Activated T-cell treated with anti-CD3 and anti-CD28 coated beads, Interleukin-2, amount 50 U/mL, for 24 hours (primary cell): ENCODE measurements around the gene MRPS9.
A peak's percentile ranks its signal among the peaks of the same experiment; 100 is the strongest.

Experiments used
- DNase-seq: peaks from one replicate; pipeline ENCODE4 v3.0.0-alpha.2; 2020
- H3K27ac Mint-ChIP-seq: 2 replicates; pipeline ENCODE4 v1.8.0; 2020; ENCODE audit warnings: mild to moderate bottlenecking, mixed read lengths
- H3K27me3 Mint-ChIP-seq: 2 replicates; pipeline ENCODE4 v1.8.0; 2020; ENCODE audit warnings: mixed read lengths
- H3K36me3 Mint-ChIP-seq: 2 replicates; pipeline ENCODE4 v1.8.0; 2020; ENCODE audit warnings: low read depth, mixed read lengths
- H3K4me1 Mint-ChIP-seq: 2 replicates; pipeline ENCODE4 v1.8.0; 2020; ENCODE audit warnings: low read depth, mixed read lengths
- H3K4me3 Mint-ChIP-seq: 2 replicates; pipeline ENCODE4 v1.8.0; 2020; ENCODE audit warnings: mild to moderate bottlenecking, moderate library complexity, mixed read lengths
- H3K9me3 Mint-ChIP-seq: 2 replicates; pipeline ENCODE4 v1.8.0; 2020; ENCODE audit warnings: mixed read lengths

Gene MRPS9

GRCh38 chr2:105037572-105038382 is at the start of gene MRPS9:
MRPS9 (plus strand) TSS chr2:105038069; CDS start chr2:105038093, 24 bp downstream.
- peaks cover 20% of the 10 kb centered on the region for H3K36me3 Mint-ChIP-seq
- peak within 1 kb of the TSS; percentile 95 for H3K27ac Mint-ChIP-seq
- peak within 1 kb of the TSS; percentile 91 for H3K4me3 Mint-ChIP-seq
- peaks cover 44% of the 10 kb centered on the region for H3K4me1 Mint-ChIP-seq
- no peaks in the 10 kb centered on the region for H3K9me3 Mint-ChIP-seq
- peak; percentile 98 for DNase-seq
- no peaks in the 10 kb centered on the region for H3K27me3 Mint-ChIP-seq

- Mint-ChIP-seq H3K36me3 (no peaks in the 10 kb centered on the region), H3K27ac (no peak overlapping the region), H3K27me3 (peaks cover 8% of the 10 kb centered on the region), H3K4me1 (no peaks in the 10 kb centered on the region), H3K4me3 (no peak overlapping the region), H3K9me3 (peaks cover 12% of the 10 kb centered on the region)
- DNase-seq: no peak
Measured at GRCh38 chr2:105005181-105005951, 32.5 kb upstream of the MRPS9 start.

GRCh38 chr2:105007367-105007766 is 30.5 kb upstream of the MRPS9 start:
- Mint-ChIP-seq H3K27ac (no peak overlapping the region), H3K36me3 (no peaks in the 10 kb centered on the region), H3K27me3 (peaks cover 10% of the 10 kb centered on the region), H3K9me3 (peaks cover 16% of the 10 kb centered on the region), H3K4me1 (no peaks in the 10 kb centered on the region), H3K4me3 (no peak overlapping the region)
- DNase-seq: no peak

- Mint-ChIP-seq H3K27ac (no peak overlapping the region), H3K9me3 (no peaks in the 10 kb centered on the region), H3K27me3 (no peaks in the 10 kb centered on the region), H3K36me3 (peaks cover 2% of the 10 kb centered on the region), H3K4me3 (no peak overlapping the region), H3K4me1 (peaks cover 12% of the 10 kb centered on the region)
- DNase-seq: no peak
Measured at GRCh38 chr2:105032476-105032875, 5.4 kb upstream of the MRPS9 start.

- H3K4me1 Mint-ChIP-seq: peaks cover 18% of the 10 kb centered on the region
- H3K27me3 Mint-ChIP-seq: no peaks in the 10 kb centered on the region
- H3K27ac Mint-ChIP-seq: no peak overlapping the region
- H3K9me3 Mint-ChIP-seq: no peaks in the 10 kb centered on the region
- no peak for DNase-seq
- H3K36me3 Mint-ChIP-seq: peaks cover 11% of the 10 kb centered on the region
- H3K4me3 Mint-ChIP-seq: no peak overlapping the region
Measured at GRCh38 chr2:105034170-105034569, 3.7 kb upstream of the MRPS9 start.

GRCh38 chr2:105038383-105039061 is 653 bp downstream of the MRPS9 start:
- Mint-ChIP-seq H3K4me1 (peaks cover 44% of the 10 kb centered on the region), H3K36me3 (peaks cover 23% of the 10 kb centered on the region), H3K27ac (peak overlapping the region; percentile 95), H3K27me3 (no peaks in the 10 kb centered on the region), H3K9me3 (no peaks in the 10 kb centered on the region), H3K4me3 (peak overlapping the region; percentile 91)
- DNase-seq: no peak

GRCh38 chr2:105039559-105039958 is 1.7 kb downstream of the MRPS9 start:
- H3K4me3 Mint-ChIP-seq: peak overlapping the region; percentile 91
- no peak overlapping the region for H3K27ac Mint-ChIP-seq
- peaks cover 44% of the 10 kb centered on the region for H3K4me1 Mint-ChIP-seq

GRCh38 chr2:105042189-105042588 is 4.3 kb downstream of the MRPS9 start:
- Mint-ChIP-seq H3K36me3 (peaks cover 52% of the 10 kb centered on the region), H3K27me3 (no peaks in the 10 kb centered on the region), H3K4me1 (peaks cover 34% of the 10 kb centered on the region), H3K4me3 (no peak overlapping the region), H3K9me3 (no peaks in the 10 kb centered on the region), H3K27ac (no peak overlapping the region)
- DNase-seq: no peak

More at GRCh38 chr2:105039559-105039958, 1.7 kb downstream of the MRPS9 start:
- H3K36me3 Mint-ChIP-seq: peaks cover 25% of the 10 kb centered on the region
- no peak for DNase-seq
- H3K27me3 Mint-ChIP-seq: no peaks in the 10 kb centered on the region
- no peaks in the 10 kb centered on the region for H3K9me3 Mint-ChIP-seq

- Mint-ChIP-seq H3K4me3 (no peak overlapping the region), H3K9me3 (peaks cover 22% of the 10 kb centered on the region), H3K27ac (no peak overlapping the region), H3K4me1 (peaks cover 21% of the 10 kb centered on the region), H3K36me3 (peaks cover 74% of the 10 kb centered on the region), H3K27me3 (no peaks in the 10 kb centered on the region)
- DNase-seq: no peak
Measured at GRCh38 chr2:105052773-105053172, 14.9 kb downstream of the MRPS9 start.

- peaks cover 19% of the 10 kb centered on the region for H3K9me3 Mint-ChIP-seq
- H3K36me3 Mint-ChIP-seq: peaks cover 65% of the 10 kb centered on the region
- no peak for DNase-seq
- H3K4me3 Mint-ChIP-seq: no peak overlapping the region
- no peaks in the 10 kb centered on the region for H3K27me3 Mint-ChIP-seq
- H3K27ac Mint-ChIP-seq: no peak overlapping the region
- H3K4me1 Mint-ChIP-seq: peaks cover 23% of the 10 kb centered on the region
Measured at GRCh38 chr2:105055613-105056012, 17.7 kb downstream of the MRPS9 start.

- H3K27ac Mint-ChIP-seq: no peak overlapping the region
- peaks cover 61% of the 10 kb centered on the region for H3K36me3 Mint-ChIP-seq
- peaks cover 13% of the 10 kb centered on the region for H3K9me3 Mint-ChIP-seq
- H3K4me3 Mint-ChIP-seq: no peak overlapping the region
- DNase-seq: no peak
- no peaks in the 10 kb centered on the region for H3K27me3 Mint-ChIP-seq
- H3K4me1 Mint-ChIP-seq: peaks cover 22% of the 10 kb centered on the region
Measured at GRCh38 chr2:105056245-105056644, 18.4 kb downstream of the MRPS9 start.

GRCh38 chr2:105057005-105057404 is 19.1 kb downstream of the MRPS9 start:
- no peaks in the 10 kb centered on the region for H3K27me3 Mint-ChIP-seq
- H3K27ac Mint-ChIP-seq: no peak overlapping the region
- peaks cover 63% of the 10 kb centered on the region for H3K36me3 Mint-ChIP-seq
- no peak for DNase-seq
- H3K9me3 Mint-ChIP-seq: peaks cover 10% of the 10 kb centered on the region
- peaks cover 27% of the 10 kb centered on the region for H3K4me1 Mint-ChIP-seq
- no peak overlapping the region for H3K4me3 Mint-ChIP-seq

GRCh38 chr2:105061560-105061959 is 23.7 kb downstream of the MRPS9 start:
- peaks cover 32% of the 10 kb centered on the region for H3K4me1 Mint-ChIP-seq
- H3K27ac Mint-ChIP-seq: no peak overlapping the region
- no peaks in the 10 kb centered on the region for H3K9me3 Mint-ChIP-seq
- no peaks in the 10 kb centered on the region for H3K27me3 Mint-ChIP-seq
- peaks cover 66% of the 10 kb centered on the region for H3K36me3 Mint-ChIP-seq
- no peak for DNase-seq
- no peak overlapping the region for H3K4me3 Mint-ChIP-seq

GRCh38 chr2:105062158-105062557 is 24.3 kb downstream of the MRPS9 start:
- DNase-seq: no peak

More at GRCh38 chr2:105062158-105062557, 24.3 kb downstream of the MRPS9 start:
- H3K27ac Mint-ChIP-seq: no peak overlapping the region
- H3K4me1 Mint-ChIP-seq: peaks cover 33% of the 10 kb centered on the region
- no peaks in the 10 kb centered on the region for H3K27me3 Mint-ChIP-seq
- no peak overlapping the region for H3K4me3 Mint-ChIP-seq
- peaks cover 68% of the 10 kb centered on the region for H3K36me3 Mint-ChIP-seq
- H3K9me3 Mint-ChIP-seq: no peaks in the 10 kb centered on the region
